NCI-H1930 (cell line): ENCODE data around the gene GLP1R.

Experiments
- DNase-seq, 2 experiments: peaks; one replicate each; lab custom pipeline; 2025; lab: John Stamatoyannopoulos, UW

The GLP1R gene

DNA sequence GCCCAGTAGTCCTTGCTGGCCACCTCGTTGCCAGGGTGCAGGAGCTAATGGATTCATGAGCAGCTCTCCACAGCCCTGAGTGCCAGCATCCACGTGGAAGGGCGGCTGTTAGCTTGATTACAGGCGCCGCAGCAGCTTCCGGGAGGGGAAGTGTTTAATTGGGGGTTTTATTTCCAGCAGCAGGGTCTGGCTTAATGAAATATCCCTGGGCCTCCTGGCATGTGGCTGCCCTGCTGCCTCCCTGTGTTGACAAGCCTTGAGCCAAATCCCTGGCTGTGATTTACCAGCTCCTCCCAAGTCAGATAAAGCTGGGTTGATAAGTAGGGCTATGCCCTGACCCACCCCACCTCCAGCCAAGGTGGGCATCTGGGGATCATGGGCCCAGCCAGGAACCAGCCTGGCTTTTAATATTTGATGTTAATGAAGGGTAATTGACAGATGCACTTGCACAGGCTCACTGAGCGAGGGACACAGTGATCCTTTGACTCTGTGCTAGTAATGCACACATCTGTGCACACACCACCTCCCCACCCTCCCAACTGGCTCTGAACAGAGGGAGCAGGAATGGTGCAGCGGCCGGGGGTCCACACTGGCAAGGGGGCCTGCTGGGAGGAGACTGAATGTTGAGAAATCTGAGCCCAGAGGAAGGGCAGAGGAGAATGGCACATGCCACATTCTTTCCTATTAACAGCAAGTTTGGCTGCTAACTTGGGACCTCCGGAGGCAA is 13.6 kb downstream of the GLP1R start:
- DNase-seq = no peak

GRCh38 chr6:39063526-39063925 is 14.9 kb downstream of the GLP1R start:
- DNase-seq = no peak

DNA sequence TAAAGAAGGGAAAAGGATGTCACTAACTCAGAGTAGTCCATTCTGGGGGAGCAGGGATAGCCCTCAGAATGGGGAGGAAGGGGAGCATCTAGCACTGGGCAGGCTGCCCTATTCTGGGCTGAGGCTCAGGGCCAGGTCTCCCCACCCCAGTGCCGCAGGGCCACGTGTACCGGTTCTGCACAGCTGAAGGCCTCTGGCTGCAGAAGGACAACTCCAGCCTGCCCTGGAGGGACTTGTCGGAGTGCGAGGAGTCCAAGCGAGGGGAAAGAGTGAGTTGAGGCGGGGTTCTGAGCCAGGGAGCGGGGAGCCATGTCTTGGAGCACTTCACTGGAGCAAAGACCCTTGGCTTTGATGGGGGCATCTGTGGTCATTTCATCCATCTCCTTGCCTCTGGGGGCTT is 17.0 kb downstream of the GLP1R start:
- DNase-seq = no peak

- no peak for DNase-seq
Observed at GRCh38 chr6:39068391-39068790, 19.8 kb downstream of the GLP1R start.

GRCh38 chr6:39072830-39073229 is 24.2 kb downstream of the GLP1R start:
- DNase-seq = no peak

GRCh38 chr6:39073471-39074355 is 25.1 kb downstream of the GLP1R start:
- DNase-seq = no peak

- DNase-seq = no peak
Observed at GRCh38 chr6:39074486-39074885, 25.9 kb downstream of the GLP1R start.

DNA sequence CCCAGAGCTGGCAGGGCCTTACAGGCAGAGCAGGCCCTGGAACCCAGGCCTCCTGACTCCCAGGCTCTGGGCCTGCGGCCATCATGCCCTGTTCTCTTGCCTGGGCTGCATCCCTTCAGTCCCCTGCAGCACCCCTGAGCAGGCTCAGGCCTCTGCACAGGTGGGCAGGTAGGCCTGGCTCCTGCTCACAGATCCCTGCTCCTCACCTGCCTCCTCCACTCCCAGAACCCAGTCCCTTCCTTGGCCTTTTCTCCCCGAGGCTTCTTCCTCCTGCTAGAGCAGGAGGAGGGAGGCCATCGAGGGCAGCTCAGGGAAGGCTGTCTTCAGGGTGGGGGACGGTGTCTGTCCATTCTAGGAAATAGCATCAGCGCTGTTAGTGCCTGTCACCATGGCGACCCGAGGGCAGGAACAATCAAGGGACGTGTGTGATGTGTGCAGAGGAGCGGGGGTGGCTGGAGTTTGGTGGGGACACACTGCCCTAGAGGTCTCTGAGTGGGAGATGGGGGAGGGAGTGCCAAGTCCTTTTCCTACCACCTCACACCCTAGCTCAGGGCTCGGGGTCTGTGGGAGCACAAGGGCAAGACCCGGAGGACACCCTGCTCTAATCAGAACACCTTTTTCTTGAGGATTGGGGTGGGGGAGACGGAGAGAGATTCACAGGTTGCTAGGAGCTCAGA is 26.6 kb downstream of the GLP1R start:
- DNase-seq = no peak

- DNase-seq = no peak
Observed at GRCh38 chr6:39075807-39076622, 27.4 kb downstream of the GLP1R start.

DNA sequence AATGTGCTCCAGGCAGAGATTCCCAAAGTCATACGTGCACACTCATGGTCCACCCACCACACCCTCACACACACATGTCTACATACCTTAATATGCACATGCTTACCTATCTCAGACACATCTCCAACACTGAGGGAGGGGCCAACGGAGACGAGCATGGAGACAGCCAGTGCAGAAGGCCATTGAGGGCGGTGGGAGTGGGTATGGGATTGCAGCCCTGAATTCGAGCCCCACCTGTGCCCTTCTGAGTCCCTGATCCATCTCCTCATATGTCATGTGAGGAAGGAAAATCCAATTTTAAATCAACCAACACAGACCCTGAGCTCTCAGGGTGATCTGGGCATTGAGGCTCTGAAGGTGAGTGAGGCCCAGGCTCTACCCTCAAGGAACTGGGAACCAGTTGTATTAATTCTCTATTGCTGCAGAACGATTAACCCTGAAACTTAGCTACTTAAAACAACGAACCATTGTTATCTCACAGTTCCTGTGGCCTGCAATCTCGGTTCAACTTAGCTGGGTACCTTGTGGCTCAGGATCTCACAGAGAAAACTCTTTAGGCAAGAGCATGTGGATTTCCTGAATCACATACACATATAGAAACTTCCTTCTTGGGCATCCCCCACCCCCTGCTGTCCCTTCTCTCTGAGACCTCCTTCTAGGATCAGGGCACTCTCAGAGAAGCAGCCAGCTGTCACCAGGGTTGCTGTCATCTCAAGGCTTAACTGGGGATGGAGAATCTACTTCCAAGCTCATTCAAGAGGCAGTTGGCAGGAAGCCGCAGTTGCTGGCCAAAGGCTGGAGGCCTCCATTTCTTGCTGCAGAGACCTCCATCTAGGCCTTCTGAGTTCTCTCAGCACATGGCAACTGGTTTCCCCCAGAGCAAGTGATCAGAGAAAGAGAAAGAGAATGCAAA is 28.3 kb downstream of the GLP1R start:
- DNase-seq = no peak

DNA sequence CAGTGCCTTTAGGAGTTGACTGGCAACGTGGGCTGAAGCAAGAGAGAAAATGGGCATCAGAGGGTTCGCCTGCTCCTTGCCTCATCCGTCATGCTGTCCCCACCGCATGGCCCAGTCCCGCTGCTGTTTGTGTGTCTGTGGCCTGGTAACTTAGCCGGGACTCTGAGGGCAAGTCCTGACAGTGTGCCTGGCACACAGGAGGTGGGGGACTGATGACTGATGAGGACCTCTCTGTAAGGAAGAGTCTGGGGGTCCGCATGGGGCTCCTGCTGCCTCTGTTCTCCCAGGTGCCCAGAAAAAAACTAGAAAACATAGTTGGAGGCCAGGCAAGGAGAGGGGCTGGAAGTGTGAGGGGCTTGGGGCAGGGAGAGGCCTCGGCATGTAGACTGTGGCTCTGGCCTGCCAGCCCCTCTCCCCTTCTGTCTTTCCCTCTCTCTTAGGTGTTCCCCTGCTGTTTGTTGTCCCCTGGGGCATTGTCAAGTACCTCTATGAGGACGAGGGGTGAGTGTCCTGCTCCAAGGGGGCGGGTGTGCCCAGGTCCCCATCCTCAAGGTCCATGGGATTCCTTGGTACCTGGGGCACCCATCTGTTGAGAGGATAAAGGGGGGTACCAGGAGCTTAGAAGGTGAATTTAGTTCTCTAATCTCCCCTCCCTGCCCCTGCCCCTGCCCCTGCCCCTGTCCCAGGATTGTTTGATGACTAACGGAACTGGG is 29.5 kb downstream of the GLP1R start:
- DNase-seq = no peak

GRCh38 chr6:39078695-39079094 is 30.1 kb downstream of the GLP1R start:
- no peak for DNase-seq

DNA sequence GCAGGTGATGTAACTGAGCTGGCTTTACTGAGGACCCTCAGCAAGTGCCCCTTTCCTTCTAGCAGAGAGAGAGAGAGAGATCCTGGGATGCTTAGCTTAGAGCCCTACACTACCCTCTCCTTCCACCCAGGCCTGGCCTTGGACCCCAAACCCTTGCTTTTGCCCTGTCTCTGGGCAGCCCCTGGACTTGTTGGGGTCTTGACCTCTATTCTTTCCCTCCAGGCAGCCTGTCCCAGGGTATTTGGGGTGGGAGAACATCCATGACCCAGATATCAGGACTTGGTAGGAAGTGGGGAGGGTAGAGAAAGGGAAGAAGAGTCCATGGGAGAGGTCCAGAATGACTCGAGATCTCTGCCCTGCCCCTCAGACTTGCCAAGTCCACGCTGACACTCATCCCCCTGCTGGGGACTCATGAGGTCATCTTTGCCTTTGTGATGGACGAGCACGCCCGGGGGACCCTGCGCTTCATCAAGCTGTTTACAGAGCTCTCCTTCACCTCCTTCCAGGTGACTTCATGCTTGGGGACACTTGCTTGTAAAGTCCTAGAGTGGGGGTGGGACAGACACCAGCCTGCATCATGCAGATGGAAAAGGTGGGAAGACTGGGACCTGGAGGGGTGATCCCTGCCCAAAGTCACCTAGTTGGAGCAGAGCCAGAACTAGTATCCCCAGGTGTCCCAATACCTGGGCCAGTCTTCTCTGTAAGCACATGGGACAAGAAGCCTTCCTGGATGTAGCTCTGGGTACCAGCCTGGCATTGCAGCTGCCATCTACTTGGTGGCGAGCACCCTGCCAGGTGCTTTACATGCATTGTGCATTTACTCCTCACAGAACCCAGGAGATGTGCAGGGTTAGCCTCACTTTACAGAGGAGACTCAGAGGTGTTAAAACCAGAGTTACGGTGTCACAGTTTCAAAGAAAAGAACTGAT is 30.9 kb downstream of the GLP1R start:
- no peak for DNase-seq

DNA sequence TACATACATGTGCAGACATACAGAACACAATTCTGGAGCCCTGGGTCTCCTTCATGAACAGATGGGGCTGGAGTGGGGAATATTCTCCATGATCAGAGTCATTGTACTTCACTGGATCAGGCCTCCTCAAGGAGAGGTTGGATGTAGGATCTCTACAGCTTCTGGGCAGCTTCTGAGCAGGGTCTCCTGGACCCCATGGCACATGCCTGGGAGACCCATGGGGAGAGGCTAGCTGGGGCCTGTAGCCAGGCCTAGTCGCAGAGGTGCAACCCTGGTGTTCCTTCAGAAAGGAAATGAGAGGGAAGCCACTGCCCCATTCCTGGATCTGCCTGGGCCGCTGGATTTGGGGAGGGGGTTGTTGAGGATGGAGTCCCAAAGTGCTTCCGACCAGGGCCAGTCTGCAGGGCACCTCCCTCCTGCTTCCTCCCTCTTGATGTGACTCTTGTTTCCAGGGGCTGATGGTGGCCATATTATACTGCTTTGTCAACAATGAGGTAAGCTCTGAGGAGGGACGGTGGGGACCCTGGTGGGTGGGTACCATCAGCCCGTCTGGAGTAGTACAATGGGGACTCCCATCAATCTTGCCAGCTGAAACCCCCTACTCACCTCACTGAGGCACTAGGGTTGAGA is 31.8 kb downstream of the GLP1R start:
- no peak for DNase-seq

GRCh38 chr6:39082310-39082709 is 33.7 kb downstream of the GLP1R start:
- no peak for DNase-seq

- DNase-seq = no peak
Observed at GRCh38 chr6:39083231-39083634, 34.7 kb downstream of the GLP1R start.

DNA sequence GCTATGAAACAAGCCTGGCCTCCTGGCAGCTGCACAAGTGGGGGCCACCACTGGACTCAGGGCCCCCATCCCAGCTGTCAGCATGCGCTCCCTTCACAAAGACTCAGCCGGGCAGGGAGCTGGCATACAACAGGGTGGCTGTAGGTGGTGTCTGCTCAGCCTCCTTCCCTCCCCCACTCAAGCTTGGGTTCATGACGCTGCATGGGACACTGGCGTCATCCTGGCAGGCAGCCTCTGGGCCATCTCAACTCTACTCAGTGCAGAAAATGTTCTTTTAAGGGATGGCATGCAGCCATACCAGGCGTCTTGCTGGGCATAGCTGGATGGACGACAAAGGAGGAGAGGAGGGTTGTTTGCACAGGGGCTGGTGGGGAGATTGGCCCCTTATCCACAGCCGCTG is 35.9 kb downstream of the GLP1R start:
- DNase-seq = no peak

- no peak for DNase-seq
Observed at GRCh38 chr6:39085129-39085797, 36.7 kb downstream of the GLP1R start.
